HCT116 (cell line): Measurements from ENCODE around the gene RTN4RL1.

Source experiments
- CTCF ChIP-seq, 3 experiments: fragments of 200-600 bp in 1 of 3; sonication (generic) in 1 of 3; IDR thresholded peaks in 2 of 3; conservative IDR thresholded peaks in 1 of 3; 2 replicates each; pipeline ENCODE4 v1.5.1; 2012 to 2017; ENCODE audit warnings: low read depth in 2 of 3, low read length in 2 of 3, antibody characterized with exemption in 1 of 3, borderline replicate concordance in 1 of 3, control low read depth in 1 of 3, mild to moderate bottlenecking in 1 of 3, mixed read lengths in 1 of 3, mixed run types in 1 of 3, moderate library complexity in 1 of 3; ENCODE audit not compliant: insufficient read depth in 1 of 3
- EZH2 ChIP-seq: fragments of 200-600 bp; sonication (generic); IDR thresholded peaks from 2 replicates; pipeline ENCODE4 v1.6.1; 2017; ENCODE audit warnings: antibody characterized with exemption, mixed run types
- EZH2phosphoT487 ChIP-seq: fragments of 200-600 bp; IDR thresholded peaks from 2 replicates; pipeline ENCODE4 v1.6.1; 2018; ENCODE audit warnings: antibody characterized with exemption, borderline replicate concordance
- JUND ChIP-seq: IDR thresholded peaks from 2 replicates; pipeline ENCODE4 v1.6.1; 2012
- MAX ChIP-seq: IDR thresholded peaks from 2 replicates; pipeline ENCODE4 v1.6.1; 2012
- POLR2A ChIP-seq: IDR thresholded peaks from 2 replicates; pipeline ENCODE4 v1.7.0; 2011; ENCODE audit warnings: borderline replicate concordance; ENCODE audit not compliant: insufficient read depth, insufficient read length; ENCODE audit errors: extremely low read depth
- POLR2AphosphoS5 ChIP-seq: IDR thresholded peaks from 2 replicates; pipeline ENCODE4 v1.6.1; 2011; ENCODE audit warnings: mild to moderate bottlenecking, low read depth, low read length, moderate library complexity
- RAD21 ChIP-seq: IDR thresholded peaks from 2 replicates; pipeline ENCODE4 v1.6.1; 2012; ENCODE audit warnings: low read depth, mild to moderate bottlenecking
- REST ChIP-seq: IDR thresholded peaks from 2 replicates; pipeline ENCODE4 v1.6.1; 2012; ENCODE audit warnings: low read depth
- SP1 ChIP-seq: IDR thresholded peaks from 2 replicates; pipeline ENCODE4 v1.6.1; 2012; ENCODE audit warnings: low read depth

GRCh38 chr17:1960545-1960912, 64.6 kb downstream of the RTN4RL1 start:
- TF ChIP-seq MAX (no peak), EZH2 (no peak), CTCF (IDR thresholded peaks at IDR 0.05 in 2 of 3, conservative IDR thresholded peaks at IDR 0.05 in 1 of 3; ENCODE audit: borderline replicate concordance in 1 of 3, insufficient read depth in 1 of 3, low read depth in 2 of 3, low read length in 2 of 3) (no peak), REST (no peak), POLR2A (no peak), EZH2phosphoT487 (no peak), SP1 (no peak), POLR2AphosphoS5 (no peak), JUND (no peak), RAD21 (no peak)
